K562 (cell line): ENCODE results near the gene LILRA6. TPM values are rescaled to one million over a fixed set of nuclear protein-coding genes. Genes with fewer than 3 reads are reported as not detected.

Experiments used
- ATAC-seq: fragments of 200-7000 bp; cut with Tn5 transposase; 3 replicates; pipeline ENCODE4 v1.9.1; 2020; ENCODE audit warnings: moderate library complexity
- BruUV-seq: library from RNA; stranded (reverse); fragments of 400-500 nt; replicated peaks from 2 replicates; lab custom pipeline; 2021; lab: Mats Ljungman, UMichigan
- CTCF ChIA-PET: fragments of 300-600 bp; formaldehyde crosslinking; extraction: SDS; loops from one replicate; lab custom pipeline; 2021; ENCODE audit warnings: low intra/inter-chr PET ratio; lab: Yijun Ruan, JAX
- POLR2A ChIA-PET: fragments of 300-600, 350-650 bp; sonication (Branson Sonifier 250); formaldehyde crosslinking; extraction: SDS; loops from one replicate; lab custom pipeline; 2021; ENCODE audit warnings: antibody characterized with exemption, inconsistent platforms; lab: Yijun Ruan, JAX
- DNase-seq, 4 experiments: peaks; one replicate each; pipeline versions ENCODE4 v3.0.0 to v3.0.0-alpha.2; 2011 to 2018; ENCODE audit warnings: low spot score in 3 of 4, mixed read lengths in 3 of 4; ENCODE audit errors: extremely low read depth in 1 of 4
- FAIRE-seq: peaks from 2 replicates; lab custom pipeline; 2011; peaks lifted over from hg19 to GRCh38; lab: Jason Lieb, UNC
- H2AFZ ChIP-seq: 2 replicates; pipeline ENCODE4 v1.6.0; 2011; ENCODE audit warnings: low read depth, low read length, control low read depth, inconsistent platforms
- H3K27ac ChIP-seq: fragments of 200-600 bp; 3 replicates; pipeline ENCODE4 v1.8.0; 2011; ENCODE audit warnings: low read depth, mild to moderate bottlenecking, control low read depth, inconsistent platforms, low read length, moderate library complexity, mixed read lengths; ENCODE audit errors: extremely low read depth
- H3K27me3 ChIP-seq, 2 experiments: fragments of 300-600 bp in 1 of 2; 2 replicates in 1 of 2; 3 replicates in 1 of 2; pipeline versions ENCODE4 v1.6.0 to v1.8.0; 2011; ENCODE audit warnings: inconsistent platforms in 2 of 2, low read length in 2 of 2, mild to moderate bottlenecking in 1 of 2, mixed read lengths in 1 of 2, moderate library complexity in 1 of 2; ENCODE audit not compliant: control insufficient read depth in 2 of 2, insufficient read depth in 2 of 2
- H3K36me3 ChIP-seq: fragments of 300-600 bp; 3 replicates; pipeline ENCODE4 v1.8.0; 2011; ENCODE audit warnings: mild to moderate bottlenecking, low read length, inconsistent platforms; ENCODE audit not compliant: control insufficient read depth, insufficient read depth
- H3K4me1 ChIP-seq, 2 experiments: fragments of 200-600 bp in 1 of 2; replicated peaks in 1 of 2; 2 replicates in 1 of 2; 3 replicates in 1 of 2; pipeline versions ENCODE4 v1.5.1 to v1.8.0; 2011; ENCODE audit warnings: inconsistent platforms in 2 of 2, low read length in 2 of 2, mild to moderate bottlenecking in 1 of 2, mixed read lengths in 1 of 2, moderate library complexity in 1 of 2; ENCODE audit not compliant: control insufficient read depth in 2 of 2, insufficient read depth in 2 of 2
- H3K4me2 ChIP-seq: 2 replicates; pipeline ENCODE4 v1.6.1; 2011; ENCODE audit warnings: low read length, control low read depth, inconsistent platforms, mixed read lengths; ENCODE audit not compliant: insufficient read depth
- H3K4me3 ChIP-seq: fragments of 200-600 bp; sonication (generic), shearing (Covaris generic); 2 replicates; pipeline ENCODE4 v1.5.1; 2016; ENCODE audit warnings: control low read depth, inconsistent platforms
- H3K79me2 ChIP-seq: fragments of 200-600 bp; 3 replicates; pipeline ENCODE4 v1.8.0; 2011; ENCODE audit warnings: low read length, inconsistent platforms; ENCODE audit not compliant: control insufficient read depth, insufficient read depth
- H3K9ac ChIP-seq, 2 experiments: 2 replicates each; pipeline versions ENCODE4 v1.6.0 to v1.6.1; 2011; ENCODE audit warnings: low read depth in 2 of 2, low read length in 2 of 2, control low read depth in 1 of 2, inconsistent platforms in 1 of 2, mild to moderate bottlenecking in 1 of 2, mixed read lengths in 1 of 2; ENCODE audit not compliant: insufficient read depth in 1 of 2
- H3K9me1 ChIP-seq: one replicate; pipeline ENCODE4 v1.6.0; 2011; ENCODE audit warnings: inconsistent platforms, mild to moderate bottlenecking, low read length, moderate library complexity; ENCODE audit not compliant: control insufficient read depth, insufficient read depth
- H3K9me3 ChIP-seq: replicated peaks from 2 replicates; pipeline ENCODE4 v1.5.1; 2011; ENCODE audit warnings: low read depth, low read length, inconsistent platforms; ENCODE audit not compliant: control insufficient read depth, insufficient read depth
- H4K20me1 ChIP-seq: replicated peaks from 2 replicates; pipeline ENCODE4 v1.6.1; 2011; ENCODE audit warnings: low read length, inconsistent platforms, mixed read lengths; ENCODE audit not compliant: control insufficient read depth, insufficient read depth
- BCL6 ChIP-seq: fragments of 250-450 bp; sonication (Bioruptor Pico); IDR thresholded peaks from 2 replicates; pipeline ENCODE4 v1.4.0; 2020
- KLF6 ChIP-seq: fragments of 250-450 bp; sonication (Bioruptor Pico); IDR thresholded peaks from 2 replicates; pipeline ENCODE4 v1.4.0; 2020; ENCODE audit warnings: mild to moderate bottlenecking, moderate library complexity, borderline replicate concordance
- LARP7 ChIP-seq: fragments of 450-650 bp; IDR thresholded peaks from 2 replicates; pipeline ENCODE4 v1.6.1; 2016
- NFXL1 ChIP-seq: fragments of 450-650 bp; formaldehyde crosslinking; IDR thresholded peaks from 2 replicates; pipeline ENCODE4 v1.4.0; 2021; ENCODE audit warnings: mild to moderate bottlenecking
- NR1H2 ChIP-seq: sonication (generic); formaldehyde crosslinking; IDR thresholded peaks from 2 replicates; pipeline ENCODE4 v1.4.0; 2020; ENCODE audit warnings: mild to moderate bottlenecking, missing genetic modification reagents
- POLR3G ChIP-seq: IDR thresholded peaks from 2 replicates; pipeline ENCODE4 v1.6.1; 2011; ENCODE audit not compliant: insufficient read length, insufficient replicate concordance; ENCODE audit errors: extremely low read depth
- RBM34 ChIP-seq: fragments of 200-400 bp; formaldehyde crosslinking; IDR thresholded peaks from 2 replicates; pipeline ENCODE4 v1.6.1; 2018; ENCODE audit warnings: low read length, borderline replicate concordance; ENCODE audit not compliant: insufficient read depth
- SP1 ChIP-seq: sonication (generic); formaldehyde crosslinking; IDR thresholded peaks from 2 replicates; pipeline ENCODE4 v1.8.1; 2022; ENCODE audit warnings: mild to moderate bottlenecking, missing genetic modification reagents
- ZFPM2 ChIP-seq: fragments of 250-450 bp; sonication (Bioruptor Pico); IDR thresholded peaks from 2 replicates; pipeline ENCODE4 v1.5.1; 2022; ENCODE audit warnings: mild to moderate bottlenecking
- WGBS: fragments of 100-300 bp; shearing (Covaris generic); methylation state at CpG from one replicate; pipeline ENCODE4 v1.1.6; 2016; ENCODE audit warnings: low coverage, mixed read lengths; ENCODE audit not compliant: insufficient coverage; ENCODE audit errors: missing lambda C conversion rate; 5-methylcytosine and 5-hydroxymethylcytosine counted together
- in situ Hi-C: fragments of 300-500 bp; cut with MboI; formaldehyde crosslinking; loops from 4 replicates; pipeline ENCODE4 v1.15.0; 2018; ENCODE audit warnings: inconsistent platforms, mixed read lengths
- intact Hi-C: fragments of 100-400 bp; cut with micrococcal nuclease; formaldehyde crosslinking; loops from 2 replicates; pipeline ENCODE4 v1.14.2; 2022
- polyA plus RNA-seq, 8 experiments: library from polyadenylated mRNA; depleted of rRNA in 4 of 8; stranded (reverse) in 5 of 8; unstranded in 3 of 8; fragments of >200 nt; fragmentation: Nextera tagmentation in 2 of 8; fragmentation: Illumina TruSeq in 1 of 8; extraction: Ambion mirVana in 2 of 8; extraction: Trizol in 1 of 8; gene quantifications; 2 replicates each; pipeline versions ENCODE4 v1.2.1 to v1.2.3, GENCODE V29; 2011 to 2014; ENCODE audit warnings: inconsistent platforms in 1 of 8, missing spikeins in 1 of 8
- total RNA-seq, 7 experiments: library from RNA; depleted of rRNA in 6 of 7; stranded (reverse); fragments of >200 nt in 6 of 7; fragmentation: Illumina TruSeq in 2 of 7; extraction: Trizol in 2 of 7; gene quantifications; 2 replicates each; pipeline versions ENCODE4 v1.2.1 to v1.2.3, GENCODE V29; 2011 to 2021; ENCODE audit warnings: low replicate concordance in 1 of 7
- TF ChIP-seq, protein P1 (sequence below): sonication (generic); formaldehyde crosslinking; IDR thresholded peaks from 2 replicates; pipeline ENCODE4 v1.8.0; 2022; ENCODE audit warnings: missing genetic modification reagents, mild to moderate bottlenecking, moderate library complexity, borderline replicate concordance
- TF ChIP-seq, protein P2 (sequence below): fragments of 250-450 bp; sonication (Bioruptor Pico); IDR thresholded peaks from 2 replicates; pipeline ENCODE4 v1.8.0; 2021; ENCODE audit warnings: borderline replicate concordance, mild to moderate bottlenecking, moderate library complexity; ENCODE audit not compliant: poor library complexity, severe bottlenecking

Gene LILRA6
- total and polyA plus RNA-seq, 9 of the 15 experiments (the other 6 are each of a cell fraction or from before 2014, with no cell fraction given), result 0.03 TPM; not detected in 8

DNA sequence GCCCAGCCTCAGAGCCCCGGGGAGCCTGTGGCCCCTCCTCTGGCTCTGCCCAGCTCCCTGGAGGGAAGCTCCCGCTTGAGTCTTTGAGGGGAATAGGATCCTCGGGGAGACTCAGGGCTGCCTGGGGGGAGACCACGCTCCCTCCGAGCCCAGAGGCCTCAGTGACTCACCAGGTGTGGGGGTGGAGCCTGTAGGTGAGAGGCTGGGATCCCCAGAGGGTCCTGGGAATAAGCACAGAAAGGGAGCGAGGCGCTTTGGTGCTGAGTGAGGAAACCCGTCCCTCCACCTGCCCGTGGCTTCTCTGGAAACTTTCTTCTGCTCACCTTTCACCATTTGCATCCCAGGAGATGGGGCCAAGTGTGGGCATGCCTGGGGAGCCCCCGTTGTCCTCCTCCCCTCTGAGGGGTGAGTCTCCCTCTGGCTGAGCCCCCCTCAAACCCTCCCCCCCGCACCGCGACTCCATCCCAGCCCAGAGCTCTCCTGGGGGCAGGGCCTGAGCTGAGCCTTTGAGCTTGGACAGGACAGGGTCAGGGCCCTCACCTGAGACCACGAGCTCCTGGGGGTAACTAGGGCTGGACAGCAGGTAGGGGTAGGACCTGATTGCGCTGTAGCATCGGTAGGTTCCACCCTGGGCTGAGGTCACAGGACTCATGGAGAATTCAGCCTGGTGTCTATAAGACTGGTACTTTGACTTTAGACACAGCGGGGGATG lies 11.8 kb upstream of the LILRA6 start:
- Histone ChIP-seq H3K4me3 (no peak overlapping the region), H3K4me1 (no peaks in the 10 kb centered on the region; a peak in 2 of 5 replicates), H4K20me1 (peaks cover 11% of the 10 kb centered on the region), H3K9me3 (no peaks in the 10 kb centered on the region), H3K36me3 (no peaks in the 10 kb centered on the region), H3K79me2 (no peaks in the 10 kb centered on the region), H3K9me1 (no peaks in the 10 kb centered on the region), H3K27ac (no peak overlapping the region), H2AFZ (no peak overlapping the region), H3K27me3 (peaks cover 52 to 69% of the 10 kb centered on the region in 2 experiments), H3K9ac (no peak overlapping the region), H3K4me2 (no peak overlapping the region)
- intact Hi-C loops, result no loop called here
- FAIRE-seq, result no peak
- BruUV-seq, result no TSS peak
- POLR2A ChIA-PET, result interaction anchor here (0.6 kb wide), 1 partner anchor 99 kb away, joined by 3 read pairs; no protein-coding TSS in a partner anchor
- in situ Hi-C loops, result no loop called here
- DNase-seq, result no peak
- WGBS, result 0% methylated on average over 16 of the region's 17 CpGs
- CTCF ChIA-PET, result no interaction called here
- no peak for TF ChIP-seq SP1 (CRISPR knock-in tag)
- ATAC-seq, result no peak

DNA sequence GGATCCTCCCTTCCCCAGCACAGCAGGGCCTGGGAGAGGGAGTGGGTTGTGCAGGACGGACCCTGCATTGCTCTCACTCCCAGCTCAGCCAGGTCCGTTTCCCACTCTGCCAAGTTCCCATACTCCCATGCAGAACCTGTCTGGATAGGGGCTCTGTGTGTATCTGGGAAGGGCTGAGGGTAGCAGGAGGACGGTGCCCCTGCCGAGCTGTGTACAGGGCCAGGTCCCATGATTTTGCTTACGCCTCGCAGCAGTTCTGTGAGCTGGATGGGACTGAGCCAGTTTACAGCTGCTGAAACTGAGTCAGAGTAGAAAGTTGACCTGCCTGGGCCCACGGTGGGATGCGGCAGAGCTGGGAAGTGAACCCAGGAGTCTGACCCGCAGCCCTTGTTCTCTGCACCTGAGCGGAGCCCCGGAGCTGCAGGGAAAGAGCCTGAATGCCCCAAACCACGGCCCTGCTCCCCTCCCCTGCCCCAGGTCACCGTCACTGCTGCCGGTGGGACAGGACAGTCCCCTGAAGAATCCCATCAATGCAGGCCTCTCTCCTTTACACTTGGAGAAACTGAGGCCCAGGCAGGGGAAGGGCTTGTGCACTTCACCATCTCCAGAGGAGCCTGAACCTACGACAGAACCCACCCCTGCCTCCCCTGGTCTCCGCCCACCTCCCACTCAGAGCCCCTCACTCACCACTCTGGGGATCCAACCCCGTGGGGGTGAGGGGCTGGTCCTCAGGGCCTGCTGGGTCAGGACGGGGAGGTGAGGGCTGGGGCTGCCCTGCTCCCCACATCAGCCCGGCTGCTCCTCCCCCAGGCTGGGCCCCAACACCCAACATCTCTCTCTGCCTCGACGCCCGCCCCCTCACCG lies 11.0 kb upstream of the LILRA6 start:
- H2AFZ ChIP-seq, result no peak overlapping the region
- H3K4me3 ChIP-seq, result no peak overlapping the region
- H3K4me2 ChIP-seq, result no peak overlapping the region
- no TSS peak for BruUV-seq
- ChIA-PET CTCF (no interaction called here), POLR2A (interaction anchor here (0.6 kb wide), 1 partner anchor 100 kb away, joined by 3 read pairs; no protein-coding TSS in a partner anchor)
- H3K9me3 ChIP-seq, result no peaks in the 10 kb centered on the region
- H3K79me2 ChIP-seq, result no peaks in the 10 kb centered on the region
- H3K36me3 ChIP-seq, result no peaks in the 10 kb centered on the region
- no peak overlapping the region for H3K27ac ChIP-seq
- H3K9ac ChIP-seq, result no peak overlapping the region
- 1% methylated on average over 18 of the region's 23 CpGs for WGBS
- intact Hi-C loops (no loop called here), in situ Hi-C loops (no loop called here)
- FAIRE-seq (no peak), DNase-seq (no peak), ATAC-seq (no peak)
- H4K20me1 ChIP-seq, result peaks cover 11% of the 10 kb centered on the region
- H3K4me1 ChIP-seq, result no peaks in the 10 kb centered on the region; a peak in 2 of 5 replicates
- TF ChIP-seq POLR3G (no peak), NR1H2 (CRISPR knock-in tag) (no peak), ZFPM2 (CRISPR knock-in tag) (no peak), RBM34 (no peak), NFXL1 (CRISPR knock-in tag) (no peak), LARP7 (no peak), BCL6 (CRISPR knock-in tag) (no peak), KLF6 (CRISPR knock-in tag) (no peak)
- TF ChIP-seq, protein P1, sequence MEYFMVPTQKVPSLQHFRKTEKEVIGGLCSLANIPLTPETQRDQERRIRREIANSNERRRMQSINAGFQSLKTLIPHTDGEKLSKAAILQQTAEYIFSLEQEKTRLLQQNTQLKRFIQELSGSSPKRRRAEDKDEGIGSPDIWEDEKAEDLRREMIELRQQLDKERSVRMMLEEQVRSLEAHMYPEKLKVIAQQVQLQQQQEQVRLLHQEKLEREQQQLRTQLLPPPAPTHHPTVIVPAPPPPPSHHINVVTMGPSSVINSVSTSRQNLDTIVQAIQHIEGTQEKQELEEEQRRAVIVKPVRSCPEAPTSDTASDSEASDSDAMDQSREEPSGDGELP (CRISPR knock-in tag), result no peak
- TF ChIP-seq, protein P2, sequence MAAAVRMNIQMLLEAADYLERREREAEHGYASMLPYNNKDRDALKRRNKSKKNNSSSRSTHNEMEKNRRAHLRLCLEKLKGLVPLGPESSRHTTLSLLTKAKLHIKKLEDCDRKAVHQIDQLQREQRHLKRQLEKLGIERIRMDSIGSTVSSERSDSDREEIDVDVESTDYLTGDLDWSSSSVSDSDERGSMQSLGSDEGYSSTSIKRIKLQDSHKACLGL (CRISPR knock-in tag), result no peak
- H3K9me1 ChIP-seq, result no peaks in the 10 kb centered on the region
- H3K27me3 ChIP-seq, result peaks cover 50 to 65% of the 10 kb centered on the region in 2 experiments
